Uterus (tissue), 4 donors: ENCODE data around the gene CCNA2. TPM values are rescaled to one million over a fixed set of nuclear protein-coding genes. Genes with fewer than 3 reads are reported as not detected.
A peak's percentile ranks its signal among the peaks of the same experiment; 100 is the strongest.

Source experiments
- DNase-seq, 2 donors: peaks; one replicate each; pipeline ENCODE4 v3.0.0-alpha.2; 2019 to 2020
- H3K27ac ChIP-seq, 2 donors: fragments of 200-600 bp; sonication (generic); 1 replicate in 1 of 2; 2 replicates in 1 of 2; pipeline ENCODE4 v1.5.1; 2016 to 2018
- H3K27me3 ChIP-seq, 2 donors: fragments of 200-600 bp; sonication (generic); one replicate each; pipeline ENCODE4 v1.5.1; 2018 to 2019; ENCODE audit warnings: control low read depth in 1 of 2
- H3K36me3 ChIP-seq, 2 donors: fragments of 200-600 bp; sonication (generic); one replicate each; pipeline ENCODE4 v1.5.1; 2019; ENCODE audit warnings: control low read depth in 1 of 2
- H3K4me1 ChIP-seq, 2 donors: fragments of 200-600 bp; sonication (generic); one replicate each; pipeline ENCODE4 v1.5.1; 2018 to 2019; ENCODE audit warnings: control low read depth in 1 of 2
- H3K4me3 ChIP-seq, 2 donors: fragments of 200-600 bp; sonication (generic); 1 replicate in 1 of 2; 2 replicates in 1 of 2; pipeline ENCODE4 v1.5.1; 2018 to 2019; ENCODE audit warnings: mild to moderate bottlenecking in 1 of 2
- H3K9me3 ChIP-seq, 2 donors: fragments of 200-600 bp; sonication (generic); one replicate each; pipeline ENCODE4 v1.5.1; 2019; ENCODE audit warnings: control low read depth in 1 of 2
- CTCF ChIP-seq, 4 experiments: fragments of 200-600 bp in 2 of 4; fragments of 450-650 bp in 2 of 4; sonication (generic) in 2 of 4; IDR thresholded peaks; one replicate each; pipeline ENCODE4 v1.5.1; 2016 to 2019; ENCODE audit warnings: antibody characterized with exemption in 4 of 4, mild to moderate bottlenecking in 2 of 4, moderate library complexity in 1 of 4
- POLR2A ChIP-seq, 2 donors: fragments of 450-650 bp; IDR thresholded peaks; one replicate each; pipeline ENCODE4 v1.6.1; 2016; ENCODE audit warnings: antibody characterized with exemption in 2 of 2, mild to moderate bottlenecking in 1 of 2, moderate library complexity in 1 of 2
- intact Hi-C: fragments of 100-400 bp; cut with DNase I; formaldehyde crosslinking; loops from one replicate; pipeline ENCODE4 v1.15.1; 2023; ENCODE audit warnings: low total_unique reads
- total RNA-seq, 4 donors: library from RNA; depleted of rRNA in 3 of 4; stranded (reverse); fragments of >200 nt in 3 of 4; gene quantifications; one replicate each; pipeline versions ENCODE4 v1.1.0 to v1.2.4, GENCODE V29; 2014 to 2023
- donor health status: DM: yes; HTN: yes; CAD: no.

CCNA2 gene
- total RNA-seq, 4 donors from 2014 or later, result 0.59 to 39.8 (median 3.7) TPM

GRCh38 chr4:121829511-121829910, 5.8 kb upstream of the CCNA2 start:
- intact Hi-C loops, result no loop called here
- no peak overlapping the region for H3K27ac ChIP-seq
- no peaks in the 10 kb centered on the region for H3K4me1 ChIP-seq
- H3K36me3 ChIP-seq, result no peaks in the 10 kb centered on the region
- H3K4me3 ChIP-seq, result no peak overlapping the region
- no peaks in the 10 kb centered on the region for H3K27me3 ChIP-seq
- H3K9me3 ChIP-seq, result no peaks in the 10 kb centered on the region
- TF ChIP-seq POLR2A (IDR thresholded peaks at IDR 0.05) (no peak), CTCF (IDR thresholded peaks at IDR 0.05) (no peak)
- no peak for DNase-seq

- H3K36me3 ChIP-seq, result no peaks in the 10 kb centered on the region
- intact Hi-C loops, result no loop called here
- TF ChIP-seq POLR2A (IDR thresholded peaks at IDR 0.05), result no peak
- TF ChIP-seq CTCF (IDR thresholded peaks at IDR 0.05), result no peak
Measured at GRCh38 chr4:121827853-121828252, 4.2 kb upstream of the CCNA2 start.

GRCh38 chr4:121824950-121825349, 1.3 kb upstream of the CCNA2 start:
- H3K36me3 ChIP-seq, result no peaks in the 10 kb centered on the region
- intact Hi-C loops, result no loop called here
- no peak overlapping the region for H3K4me3 ChIP-seq
- no peaks in the 10 kb centered on the region for H3K27me3 ChIP-seq
- no peak for DNase-seq
- no peak overlapping the region for H3K27ac ChIP-seq
- H3K9me3 ChIP-seq, result no peaks in the 10 kb centered on the region
- H3K4me1 ChIP-seq, result no peaks in the 10 kb centered on the region
- no peak for TF ChIP-seq CTCF (IDR thresholded peaks at IDR 0.05)
- TF ChIP-seq POLR2A (IDR thresholded peaks at IDR 0.05), result no peak

More at GRCh38 chr4:121827853-121828252, 4.2 kb upstream of the CCNA2 start:
- Histone ChIP-seq H3K27ac (no peak overlapping the region), H3K4me3 (no peak overlapping the region), H3K4me1 (no peaks in the 10 kb centered on the region), H3K27me3 (no peaks in the 10 kb centered on the region), H3K9me3 (no peaks in the 10 kb centered on the region)
- no peak for DNase-seq

- no peaks in the 10 kb centered on the region for H3K27me3 ChIP-seq
- H3K9me3 ChIP-seq, result no peaks in the 10 kb centered on the region
- TF ChIP-seq CTCF (IDR thresholded peaks at IDR 0.05) (no peak), POLR2A (IDR thresholded peaks at IDR 0.05) (no peak)
- H3K36me3 ChIP-seq, result no peaks in the 10 kb centered on the region
- peak overlapping the region; percentile 39 to 42 for H3K4me3 ChIP-seq
- intact Hi-C loops, result no loop called here
- H3K4me1 ChIP-seq, result no peaks in the 10 kb centered on the region
- peak overlapping the region; percentile 81 to 83 for H3K27ac ChIP-seq
- no peak for DNase-seq
Measured at GRCh38 chr4:121824171-121824527, 466 bp upstream of the CCNA2 start.

GRCh38 chr4:121822796-121823504, 733 bp downstream of the CCNA2 start:
- Histone ChIP-seq H3K9me3 (no peaks in the 10 kb centered on the region), H3K27ac (no peak overlapping the region), H3K36me3 (no peaks in the 10 kb centered on the region), H3K4me3 (peak overlapping the region; percentile 39 to 42), H3K27me3 (no peaks in the 10 kb centered on the region), H3K4me1 (no peaks in the 10 kb centered on the region)
- DNase-seq, result peak; percentile 22 to 26
- intact Hi-C loops, result no loop called here
- TF ChIP-seq CTCF (IDR thresholded peaks at IDR 0.05) (no peak), POLR2A (IDR thresholded peaks at IDR 0.05) (no peak)
